GM12878 (cell line): ENCODE data around the gene PPP3CA. TPM values are rescaled to one million over a fixed set of nuclear protein-coding genes. Genes with fewer than 3 reads are reported as not detected.

Source experiments
- BCL3 ChIP-seq: IDR thresholded peaks from 2 replicates; pipeline ENCODE4 v1.6.1; 2011; ENCODE audit warnings: borderline replicate concordance, low read depth, mild to moderate bottlenecking, moderate library complexity, low read length; ENCODE audit not compliant: insufficient read depth, poor library complexity, severe bottlenecking
- CEBPB ChIP-seq, 2 experiments: fragments of 150-350 bp in 1 of 2; IDR thresholded peaks; 2 replicates each; pipeline ENCODE4 v1.6.1; 2012 to 2014; ENCODE audit warnings: low read depth in 2 of 2, low read length in 2 of 2, borderline replicate concordance in 1 of 2, inconsistent platforms in 1 of 2
- CTCF ChIP-seq, 3 experiments: IDR thresholded peaks in 2 of 3; conservative IDR thresholded peaks in 1 of 3; 2 replicates each; pipeline ENCODE4 v1.5.1; 2011; ENCODE audit warnings: low read depth in 3 of 3, low read length in 3 of 3, mild to moderate bottlenecking in 3 of 3, control low read depth in 2 of 3, moderate library complexity in 2 of 3, inconsistent platforms in 1 of 3, mixed read lengths in 1 of 3; ENCODE audit not compliant: control insufficient read depth in 2 of 3, insufficient read depth in 1 of 3; ENCODE audit errors: extremely low read depth in 1 of 3
- ESRRA ChIP-seq: IDR thresholded peaks from 2 replicates; pipeline ENCODE4 v1.6.1; 2012; ENCODE audit warnings: mild to moderate bottlenecking, low read length, improper control_type of control experiment
- FOXM1 ChIP-seq: IDR thresholded peaks from 2 replicates; pipeline ENCODE4 v1.6.1; 2012; ENCODE audit warnings: low read depth, mild to moderate bottlenecking, inconsistent platforms, low read length, moderate library complexity
- IKZF2 ChIP-seq, 2 experiments: fragments of 450-650 bp; IDR thresholded peaks; 2 replicates each; pipeline ENCODE4 v1.6.1; 2017; ENCODE audit warnings: mild to moderate bottlenecking in 2 of 2, moderate library complexity in 2 of 2
- IRF4 ChIP-seq: IDR thresholded peaks from 2 replicates; pipeline ENCODE4 v1.6.1; 2011; ENCODE audit warnings: low read depth, low read length
- KLF5 ChIP-seq: fragments of 450-650 bp; IDR thresholded peaks from 2 replicates; pipeline ENCODE4 v1.6.1; 2014; ENCODE audit warnings: mild to moderate bottlenecking; ENCODE audit not compliant: partially characterized antibody
- SREBF1 ChIP-seq: IDR thresholded peaks from 2 replicates; pipeline ENCODE4 v1.6.1; 2012; ENCODE audit warnings: mild to moderate bottlenecking, low read length
- TCF3 ChIP-seq: IDR thresholded peaks from 2 replicates; pipeline ENCODE4 v1.6.1; 2012; ENCODE audit warnings: low read depth, mild to moderate bottlenecking, low read length, borderline replicate concordance; ENCODE audit not compliant: insufficient read depth
- ZNF207 ChIP-seq: fragments of 450-650 bp; IDR thresholded peaks from 2 replicates; pipeline ENCODE4 v1.6.1; 2014; ENCODE audit warnings: antibody characterized with exemption, mild to moderate bottlenecking, borderline replicate concordance
- ZNF592 ChIP-seq: fragments of 450-650 bp; IDR thresholded peaks from 2 replicates; pipeline ENCODE4 v1.6.1; 2017; ENCODE audit warnings: mild to moderate bottlenecking, moderate library complexity
- ZNF622 ChIP-seq: fragments of 450-650 bp; IDR thresholded peaks from 2 replicates; pipeline ENCODE4 v1.6.1; 2017; ENCODE audit warnings: mild to moderate bottlenecking, inconsistent platforms
- polyA plus RNA-seq, 11 experiments: library from polyadenylated mRNA; depleted of rRNA in 4 of 11; unstranded in 6 of 11; stranded (reverse) in 5 of 11; fragments of >200 nt; fragmentation: Nextera tagmentation in 4 of 11; fragmentation: Illumina TruSeq in 1 of 11; extraction: Ambion mirVana in 4 of 11; extraction: Trizol in 1 of 11; gene quantifications; 1 replicate in 1 of 11; 2 replicates in 10 of 11; pipeline versions ENCODE4 v1.2.1 to v1.2.3, GENCODE V29; 2011 to 2016; ENCODE audit warnings: inconsistent platforms in 2 of 11, missing spikeins in 2 of 11, low read depth in 1 of 11
- total RNA-seq, 4 experiments: library from RNA; depleted of rRNA in 3 of 4; stranded (reverse); fragments of >200 nt in 3 of 4; fragmentation: Illumina TruSeq in 1 of 4; extraction: Trizol in 1 of 4; gene quantifications; 2 replicates each; pipeline versions ENCODE4 v1.2.1 to v1.2.3, GENCODE V29; 2013 to 2021

Gene PPP3CA
- total and polyA plus RNA-seq, 10 of the 15 experiments (the other 5 are each of a cell fraction or from before 2014, with no cell fraction given), result 0.33 to 9.0 (median 1.0) TPM

GRCh38 chr4:101005659-101006058 is 341.7 kb downstream of the PPP3CA start (continued):
- no peak for TF ChIP-seq BCL3
- TF ChIP-seq TCF3, result 0 out of 2 replicates have a peak, but pooled peaks have one; percentile 34
- no peak for TF ChIP-seq KLF5
- no peak for TF ChIP-seq ZNF592
- peak in 1 of 2 experiments; percentile 31; a peak in 1 of 4 replicates for TF ChIP-seq IKZF2 (IDR thresholded peaks at IDR 0.05)
- TF ChIP-seq ZNF207, result no peak
- TF ChIP-seq SREBF1, result no peak
- no peak for TF ChIP-seq ZNF622
- no peak for TF ChIP-seq ESRRA
- 0 out of 2 replicates have a peak, but pooled peaks have one; percentile 12 for TF ChIP-seq IRF4
- no peak for TF ChIP-seq CEBPB (IDR thresholded peaks at IDR 0.05; ENCODE audit: borderline replicate concordance in 1 of 2, low read depth in 2 of 2, low read length in 2 of 2)
- no peak for TF ChIP-seq CTCF (IDR thresholded peaks at IDR 0.05 in 2 of 3, conservative IDR thresholded peaks at IDR 0.05 in 1 of 3; ENCODE audit: control insufficient read depth in 2 of 3, extremely low read depth in 1 of 3, insufficient read depth in 1 of 3, low read depth in 3 of 3, low read length in 3 of 3)
- TF ChIP-seq FOXM1, result no peak
